CD4-positive, alpha-beta T cell (primary cell): ENCODE data around the gene TSC2. TPM values are rescaled to one million over a fixed set of nuclear protein-coding genes. Genes with fewer than 3 reads are reported as not detected.

ENCODE experiments used
- ATAC-seq: fragments of 200-7000 bp; cut with Tn5 transposase; one replicate; pipeline ENCODE4 v1.10.0; 2022; ENCODE audit warnings: mild to moderate bottlenecking; ENCODE audit not compliant: poor library complexity
- CTCF ChIA-PET: fragments of 350-600 bp; sonication (Branson Sonifier 250); formaldehyde crosslinking; loops from one replicate; lab custom pipeline; 2021; ENCODE audit warnings: antibody characterized with exemption, inconsistent platforms; lab: Charles Lee
- POLR2A ChIA-PET: fragments of 350-600 bp; sonication (Branson Sonifier 250); formaldehyde crosslinking; loops from one replicate; lab custom pipeline; 2021; ENCODE audit warnings: antibody characterized with exemption, inconsistent platforms; lab: Charles Lee
- DNase-seq, 14 experiments: peaks; one replicate each; pipeline ENCODE4 v3.0.0-alpha.2; 2013 to 2020; ENCODE audit warnings: mixed read lengths in 2 of 14
- H3K27ac ChIP-seq, 2 donors: one replicate each; pipeline versions ENCODE4 v1.5.1 to v1.7.0; 2013; ENCODE audit warnings: low read length in 2 of 2, low read depth in 1 of 2, mild to moderate bottlenecking in 1 of 2
- H3K27me3 ChIP-seq, 2 experiments: 1 replicate in 1 of 2; 2 replicates in 1 of 2; pipeline versions ENCODE4 v1.6.1 to v1.7.0; 2013; ENCODE audit warnings: low read length in 2 of 2, control low read depth in 1 of 2, mild to moderate bottlenecking in 1 of 2, moderate library complexity in 1 of 2; ENCODE audit not compliant: insufficient read depth in 2 of 2, control insufficient read depth in 1 of 2
- H3K36me3 ChIP-seq: one replicate; pipeline ENCODE4 v1.6.1; 2013; ENCODE audit warnings: low read length, control low read depth; ENCODE audit not compliant: insufficient read depth
- H3K4me1 ChIP-seq: one replicate; pipeline ENCODE4 v1.6.1; 2013; ENCODE audit warnings: low read length, control low read depth; ENCODE audit not compliant: insufficient read depth
- H3K4me3 ChIP-seq: one replicate; pipeline ENCODE4 v1.5.1; 2013; ENCODE audit warnings: mild to moderate bottlenecking, low read length, moderate library complexity
- H3K9me3 ChIP-seq, 2 experiments: 1 replicate in 1 of 2; 2 replicates in 1 of 2; pipeline versions ENCODE4 v1.6.1 to v1.7.0; 2013; ENCODE audit warnings: low read length in 2 of 2, mild to moderate bottlenecking in 2 of 2, control low read depth in 1 of 2, moderate library complexity in 1 of 2; ENCODE audit not compliant: control insufficient read depth in 1 of 2, insufficient read depth in 1 of 2
- H3K27ac Mint-ChIP-seq: one replicate; pipeline ENCODE4 v1.8.0; 2020; ENCODE audit warnings: mixed read lengths
- H3K27me3 Mint-ChIP-seq: one replicate; pipeline ENCODE4 v1.8.0; 2021; ENCODE audit warnings: mixed read lengths
- H3K36me3 Mint-ChIP-seq: one replicate; pipeline ENCODE4 v1.8.0; 2021; ENCODE audit warnings: low read depth, mixed read lengths
- H3K4me1 Mint-ChIP-seq: one replicate; pipeline ENCODE4 v1.8.0; 2021; ENCODE audit warnings: low read depth, mixed read lengths
- H3K4me3 Mint-ChIP-seq: one replicate; pipeline ENCODE4 v1.8.0; 2020; ENCODE audit warnings: mild to moderate bottlenecking, mixed read lengths
- H3K9me3 Mint-ChIP-seq: one replicate; pipeline ENCODE4 v1.8.0; 2020; ENCODE audit warnings: mixed read lengths
- intact Hi-C, 2 experiments: fragments of 100-400 bp; cut with DNase I in 1 of 2; cut with micrococcal nuclease in 1 of 2; formaldehyde crosslinking; loops; one replicate each; pipeline versions ENCODE4 v1.15.1 to v1.9.0; 2023 to 2025; cut with DNase I, micrococcal nuclease
- total RNA-seq, 174 experiments: library from RNA in 2 of 174; stranded (reverse) in 2 of 174; gene quantifications; one replicate each; pipeline ENCODE4 v1.2.3 and lab custom pipeline; 2021 to 2026
- TF ChIP-seq, protein P1 (sequence below): fragments of 200-600 bp; IDR thresholded peaks from one replicate; pipeline ENCODE4 v1.8.0; 2022; ENCODE audit warnings: antibody characterized with exemption, mild to moderate bottlenecking

Gene TSC2
- total RNA-seq, 2 experiments from 2014 or later = 83.0 to 85.0 TPM

DNA sequence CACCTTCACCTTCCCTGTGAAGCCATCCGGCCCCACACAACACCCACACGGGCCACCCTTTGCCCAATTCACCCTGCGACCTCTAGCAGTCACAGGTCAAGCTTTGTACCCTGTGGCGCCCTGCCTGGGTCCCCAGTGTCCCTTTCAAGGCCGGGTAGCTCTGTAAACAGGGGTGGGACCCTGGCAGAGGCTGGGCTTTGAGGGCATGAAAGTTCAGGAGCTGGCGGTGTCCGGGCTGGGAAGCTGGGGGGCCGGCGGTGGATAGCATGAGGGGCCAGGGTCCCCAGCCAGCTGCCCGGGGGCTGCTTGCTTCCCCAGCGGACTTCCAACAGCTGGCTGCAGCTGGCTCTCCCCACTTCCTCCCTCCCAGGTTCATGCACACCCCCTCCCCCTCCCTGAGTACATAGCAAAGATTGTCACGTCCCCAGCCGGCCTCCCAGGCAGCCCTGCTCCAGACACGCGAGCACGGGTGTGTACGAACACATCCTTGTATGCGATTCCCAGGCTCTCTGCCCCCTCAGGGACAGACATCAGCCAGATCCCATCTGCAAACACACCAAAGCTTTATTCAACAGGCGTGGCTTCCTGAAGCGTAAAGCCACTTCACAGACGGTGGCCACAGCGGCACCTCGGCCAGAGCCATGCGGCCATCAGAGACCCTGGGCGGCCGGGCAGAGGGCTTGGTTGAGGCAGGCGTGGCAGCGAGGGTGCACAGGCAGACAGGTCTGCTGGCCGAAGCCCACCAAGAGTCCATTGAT, 8.3 kb upstream of the TSC2 start:
- no peak for DNase-seq
- Histone ChIP-seq H3K4me1 (peaks cover 5% of the 10 kb centered on the region), H3K9me3 (no peaks in the 10 kb centered on the region), H3K27ac (no peak overlapping the region), H3K36me3 (peaks cover 2% of the 10 kb centered on the region), H3K27me3 (no peaks in the 10 kb centered on the region), H3K4me3 (no peak overlapping the region)
- CTCF ChIA-PET = no interaction called here
- no peak for ATAC-seq
- H3K27ac Mint-ChIP-seq = no peak overlapping the region
- POLR2A ChIA-PET = no interaction called here
- no peaks in the 10 kb centered on the region for H3K4me1 Mint-ChIP-seq
- TF ChIP-seq, protein P1, sequence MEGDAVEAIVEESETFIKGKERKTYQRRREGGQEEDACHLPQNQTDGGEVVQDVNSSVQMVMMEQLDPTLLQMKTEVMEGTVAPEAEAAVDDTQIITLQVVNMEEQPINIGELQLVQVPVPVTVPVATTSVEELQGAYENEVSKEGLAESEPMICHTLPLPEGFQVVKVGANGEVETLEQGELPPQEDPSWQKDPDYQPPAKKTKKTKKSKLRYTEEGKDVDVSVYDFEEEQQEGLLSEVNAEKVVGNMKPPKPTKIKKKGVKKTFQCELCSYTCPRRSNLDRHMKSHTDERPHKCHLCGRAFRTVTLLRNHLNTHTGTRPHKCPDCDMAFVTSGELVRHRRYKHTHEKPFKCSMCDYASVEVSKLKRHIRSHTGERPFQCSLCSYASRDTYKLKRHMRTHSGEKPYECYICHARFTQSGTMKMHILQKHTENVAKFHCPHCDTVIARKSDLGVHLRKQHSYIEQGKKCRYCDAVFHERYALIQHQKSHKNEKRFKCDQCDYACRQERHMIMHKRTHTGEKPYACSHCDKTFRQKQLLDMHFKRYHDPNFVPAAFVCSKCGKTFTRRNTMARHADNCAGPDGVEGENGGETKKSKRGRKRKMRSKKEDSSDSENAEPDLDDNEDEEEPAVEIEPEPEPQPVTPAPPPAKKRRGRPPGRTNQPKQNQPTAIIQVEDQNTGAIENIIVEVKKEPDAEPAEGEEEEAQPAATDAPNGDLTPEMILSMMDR = no peak
- intact Hi-C loops = loop anchor here in 1 of 2 experiments (10.0 kb wide), 1 partner anchor 565 kb away; the partner anchor contains the start of gene CLCN7
- H3K4me3 Mint-ChIP-seq = no peak overlapping the region
- H3K27me3 Mint-ChIP-seq = no peaks in the 10 kb centered on the region
- H3K9me3 Mint-ChIP-seq = no peaks in the 10 kb centered on the region
- H3K36me3 Mint-ChIP-seq = no peaks in the 10 kb centered on the region

DNA sequence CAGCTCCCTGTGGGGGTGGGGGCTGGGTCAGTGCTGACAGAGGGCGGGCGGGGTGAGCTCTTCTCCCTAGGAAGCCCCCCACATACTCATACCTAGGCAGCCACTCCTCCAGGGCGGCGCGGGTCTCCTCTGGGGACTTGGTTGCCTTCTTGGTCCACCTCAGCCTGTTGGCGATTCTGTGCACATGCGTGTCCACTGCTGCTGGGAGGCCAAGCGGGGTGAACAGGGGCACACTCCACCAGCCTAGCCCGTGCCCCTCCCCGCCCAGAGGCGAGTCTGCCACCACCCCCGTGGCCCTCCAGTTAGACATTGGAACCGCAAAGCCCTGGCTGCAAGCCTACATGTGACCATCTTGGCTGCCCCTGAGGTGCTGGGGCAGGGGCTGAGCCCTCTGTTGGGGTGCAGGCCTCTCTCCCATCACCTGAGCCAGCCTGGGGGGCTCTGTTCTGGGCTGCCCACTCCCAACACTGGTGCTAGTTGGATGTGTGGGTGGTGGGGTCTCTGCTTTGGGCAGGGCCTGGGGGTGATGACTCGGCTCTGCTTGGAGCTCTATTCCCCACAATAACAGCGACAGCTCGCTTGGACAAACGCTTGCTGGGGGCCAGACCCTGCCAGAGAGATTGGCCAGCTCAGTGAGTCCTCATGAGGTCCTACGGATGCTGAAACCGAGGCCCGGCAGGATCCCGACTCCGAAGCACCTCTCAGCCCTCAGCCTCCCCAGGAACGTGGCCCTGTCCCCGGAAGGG, 7.6 kb upstream of the TSC2 start:
- peaks cover 2% of the 10 kb centered on the region for H3K36me3 ChIP-seq
- Mint-ChIP-seq H3K4me3 (no peak overlapping the region), H3K27me3 (no peaks in the 10 kb centered on the region), H3K9me3 (no peaks in the 10 kb centered on the region), H3K27ac (no peak overlapping the region), H3K36me3 (no peaks in the 10 kb centered on the region), H3K4me1 (no peaks in the 10 kb centered on the region)
- DNase-seq = no peak
- intact Hi-C loops = loop anchor here in 1 of 2 experiments (10.0 kb wide), 1 partner anchor 565 kb away; the partner anchor contains the start of gene CLCN7
- H3K4me1 ChIP-seq = peaks cover 5% of the 10 kb centered on the region
- TF ChIP-seq, protein P1 = no peak
- no peaks in the 10 kb centered on the region for H3K9me3 ChIP-seq
- ChIA-PET POLR2A (no interaction called here), CTCF (no interaction called here)
- no peak overlapping the region for H3K27ac ChIP-seq
- no peak overlapping the region for H3K4me3 ChIP-seq
- ATAC-seq = no peak
- no peaks in the 10 kb centered on the region for H3K27me3 ChIP-seq

DNA sequence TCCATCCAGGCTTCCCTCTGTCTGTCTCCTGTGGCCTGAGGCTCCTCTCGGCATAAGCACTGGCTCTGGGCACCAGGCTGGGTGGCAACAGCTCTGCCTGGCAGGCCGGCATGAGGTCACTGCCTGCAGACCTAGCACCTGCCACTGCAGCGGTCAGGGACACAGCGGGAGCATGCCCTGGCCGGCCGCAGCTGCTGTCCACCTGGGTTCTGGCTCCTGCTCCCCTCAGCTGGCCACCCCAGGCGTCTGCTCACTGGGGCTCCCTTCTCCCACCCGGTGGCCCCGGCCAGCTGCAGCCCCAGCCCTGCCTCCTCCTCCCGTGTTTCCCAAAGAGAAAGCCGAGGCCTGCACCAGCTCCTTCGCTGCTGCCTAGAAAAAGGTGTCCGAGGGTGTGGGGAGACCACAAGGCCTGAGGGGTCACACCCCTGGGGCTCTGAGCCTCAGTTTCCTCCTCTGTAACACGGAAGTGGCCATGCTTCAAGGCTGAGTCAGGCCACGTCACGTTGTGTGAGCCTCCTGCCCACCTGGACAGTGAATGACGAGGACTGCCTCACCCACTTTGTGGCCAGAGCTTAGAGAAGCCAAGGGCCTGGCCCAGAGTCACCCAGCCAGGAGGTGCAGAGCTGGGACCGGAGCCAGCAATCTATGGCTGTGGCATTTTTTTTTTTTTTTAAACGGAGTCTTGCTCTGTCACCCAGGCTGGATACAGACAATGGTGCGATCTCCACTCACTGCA, 6.8 kb upstream of the TSC2 start:
- ChIA-PET CTCF (interaction anchor here (1.0 kb wide), 1 partner anchor 100 kb away, joined by 3 read pairs; no protein-coding TSS in a partner anchor), POLR2A (no interaction called here)
- Histone ChIP-seq H3K27ac (no peak overlapping the region), H3K36me3 (peaks cover 4% of the 10 kb centered on the region), H3K27me3 (no peaks in the 10 kb centered on the region), H3K4me3 (no peak overlapping the region), H3K4me1 (peaks cover 5% of the 10 kb centered on the region), H3K9me3 (no peaks in the 10 kb centered on the region)
- Mint-ChIP-seq H3K4me3 (no peak overlapping the region), H3K4me1 (no peaks in the 10 kb centered on the region), H3K36me3 (no peaks in the 10 kb centered on the region), H3K27me3 (no peaks in the 10 kb centered on the region), H3K9me3 (no peaks in the 10 kb centered on the region), H3K27ac (no peak overlapping the region)
- intact Hi-C loops = loop anchor here in 1 of 2 experiments (10.0 kb wide), 1 partner anchor 566 kb away; the partner anchor contains the start of gene CLCN7
- ATAC-seq (no peak), DNase-seq (no peak)
- TF ChIP-seq, protein P1 = no peak
